ENCODE results near the gene UBE2G1.

DNA sequence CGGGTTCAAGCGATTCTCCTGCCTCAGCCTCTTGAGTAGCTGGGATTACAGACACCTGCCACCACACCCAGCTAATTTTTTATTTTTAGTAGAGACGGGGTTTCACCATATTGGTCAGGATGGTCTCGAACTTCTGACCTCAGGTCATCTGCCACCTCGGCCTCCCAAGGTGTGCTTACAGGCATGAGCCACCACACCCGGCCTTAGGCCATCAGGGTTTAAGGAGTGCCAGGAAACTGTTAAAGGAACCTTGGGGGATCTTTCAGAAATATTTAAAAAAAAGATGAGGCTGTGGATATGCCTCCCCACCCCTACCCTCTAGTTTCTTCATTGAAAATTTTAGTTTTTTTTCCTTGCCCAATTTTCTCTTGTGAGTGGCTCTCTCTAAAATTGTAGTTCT is 31.4 kb upstream of the UBE2G1 start:
- no peak for TF ChIP-seq POLR2A (IDR thresholded peaks at IDR 0.05)
- TF ChIP-seq, protein P1, sequence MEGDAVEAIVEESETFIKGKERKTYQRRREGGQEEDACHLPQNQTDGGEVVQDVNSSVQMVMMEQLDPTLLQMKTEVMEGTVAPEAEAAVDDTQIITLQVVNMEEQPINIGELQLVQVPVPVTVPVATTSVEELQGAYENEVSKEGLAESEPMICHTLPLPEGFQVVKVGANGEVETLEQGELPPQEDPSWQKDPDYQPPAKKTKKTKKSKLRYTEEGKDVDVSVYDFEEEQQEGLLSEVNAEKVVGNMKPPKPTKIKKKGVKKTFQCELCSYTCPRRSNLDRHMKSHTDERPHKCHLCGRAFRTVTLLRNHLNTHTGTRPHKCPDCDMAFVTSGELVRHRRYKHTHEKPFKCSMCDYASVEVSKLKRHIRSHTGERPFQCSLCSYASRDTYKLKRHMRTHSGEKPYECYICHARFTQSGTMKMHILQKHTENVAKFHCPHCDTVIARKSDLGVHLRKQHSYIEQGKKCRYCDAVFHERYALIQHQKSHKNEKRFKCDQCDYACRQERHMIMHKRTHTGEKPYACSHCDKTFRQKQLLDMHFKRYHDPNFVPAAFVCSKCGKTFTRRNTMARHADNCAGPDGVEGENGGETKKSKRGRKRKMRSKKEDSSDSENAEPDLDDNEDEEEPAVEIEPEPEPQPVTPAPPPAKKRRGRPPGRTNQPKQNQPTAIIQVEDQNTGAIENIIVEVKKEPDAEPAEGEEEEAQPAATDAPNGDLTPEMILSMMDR (IDR thresholded peaks at IDR 0.05), result no peak
